HCT116 (cell line): Measurements from ENCODE around the gene CHST10. TPM values are rescaled to one million over a fixed set of nuclear protein-coding genes. Genes with fewer than 3 reads are reported as not detected.

ENCODE experiments used
- ATAC-seq: fragments of 200-7000 bp; cut with Tn5 transposase; 2 replicates; pipeline ENCODE4 v1.9.1; 2020; ENCODE audit warnings: mild to moderate bottlenecking, moderate library complexity
- BruUV-seq: library from RNA; stranded (reverse); fragments of 400-500 nt; replicated peaks from 2 replicates; lab custom pipeline; 2021; lab: Mats Ljungman, UMichigan
- CTCF ChIA-PET: fragments of 300-600 bp; sonication (Branson Sonifier 250); formaldehyde crosslinking; loops from one replicate; lab custom pipeline; 2021; ENCODE audit warnings: antibody characterized with exemption; lab: Charles Lee
- POLR2A ChIA-PET: fragments of 300-600, 350-600 bp; sonication (Branson Sonifier 250); formaldehyde crosslinking; loops from one replicate; lab custom pipeline; 2021; ENCODE audit warnings: antibody characterized with exemption; lab: Charles Lee
- RAD21 ChIA-PET, 2 experiments: fragments of 300-600 bp; sonication (Branson Sonifier 250); formaldehyde crosslinking; loops; one replicate each; lab custom pipeline; 2023; ENCODE audit warnings: low total read pairs in 2 of 2; ENCODE audit not compliant: uncharacterized antibody in 2 of 2, unreplicated experiment in 2 of 2, low non-redundant PET in 1 of 2; lab: Charles Lee
- DNase-seq: peaks from one replicate; pipeline ENCODE4 v3.0.0-alpha.2; 2010; ENCODE audit warnings: low read depth, low spot score
- H2AFZ ChIP-seq: fragments of 200-600 bp; shearing (Covaris generic), sonication (generic); 2 replicates; pipeline ENCODE4 v1.6.1; 2017; ENCODE audit warnings: low read depth, mixed run types, mixed read lengths, antibody characterized with exemption, low read length; ENCODE audit not compliant: poor library complexity, severe bottlenecking
- H3K27ac ChIP-seq: 2 replicates; pipeline ENCODE4 v1.5.1; 2012; ENCODE audit warnings: low read depth, low read length
- H3K27me3 ChIP-seq: fragments of 200-600 bp; sonication (generic); 2 replicates; pipeline ENCODE4 v1.6.1; 2016; ENCODE audit warnings: mixed run types, low read length, mixed read lengths; ENCODE audit not compliant: insufficient read depth
- H3K36me3 ChIP-seq, 2 experiments: fragments of 200-500 bp in 1 of 2; fragments of 200-600 bp in 1 of 2; sonication (Bioruptor generic) in 1 of 2; sonication (generic) in 1 of 2; 2 replicates each; pipeline versions ENCODE4 v1.5.1 to v1.6.1; 2014 to 2016; ENCODE audit warnings: low read length in 2 of 2, inconsistent platforms in 1 of 2, mixed read lengths in 1 of 2, mixed run types in 1 of 2; ENCODE audit not compliant: insufficient read depth in 2 of 2, control insufficient read depth in 1 of 2
- H3K4me1 ChIP-seq, 2 experiments: fragments of 200-600 bp in 1 of 2; sonication (generic) in 1 of 2; 2 replicates each; pipeline versions ENCODE4 v1.5.1 to v1.6.1; 2012 to 2017; ENCODE audit warnings: low read length in 2 of 2, inconsistent platforms in 1 of 2, mild to moderate bottlenecking in 1 of 2, mixed read lengths in 1 of 2, mixed run types in 1 of 2, moderate library complexity in 1 of 2; ENCODE audit not compliant: insufficient read depth in 2 of 2, control insufficient read depth in 1 of 2
- H3K4me2 ChIP-seq: fragments of 200-600 bp; sonication (generic); 2 replicates; pipeline ENCODE4 v1.6.1; 2017; ENCODE audit warnings: mixed run types, low read length, mixed read lengths
- H3K4me3 ChIP-seq, 2 experiments: fragments of 200-600 bp in 1 of 2; sonication (generic) in 1 of 2; replicated peaks in 1 of 2; 2 replicates each; pipeline ENCODE4 v1.5.1; 2011 to 2016; ENCODE audit warnings: low read length in 2 of 2, control low read depth in 1 of 2, low read depth in 1 of 2, mild to moderate bottlenecking in 1 of 2, mixed read lengths in 1 of 2, mixed run types in 1 of 2
- H3K79me2 ChIP-seq: fragments of 200-600 bp; sonication (generic); 2 replicates; pipeline ENCODE4 v1.6.1; 2017; ENCODE audit warnings: mild to moderate bottlenecking, mixed run types, low read length, moderate library complexity, mixed read lengths; ENCODE audit not compliant: insufficient read depth
- H3K9ac ChIP-seq: fragments of 200-600 bp; sonication (generic); 2 replicates; pipeline ENCODE4 v1.6.1; 2016; ENCODE audit warnings: low read length, mixed read lengths
- H3K9me2 ChIP-seq: fragments of 200-600 bp; sonication (generic), shearing (Covaris generic); 2 replicates; pipeline ENCODE4 v1.6.1; 2017; ENCODE audit warnings: mixed run types, mild to moderate bottlenecking, moderate library complexity; ENCODE audit not compliant: insufficient read depth
- H3K9me3 ChIP-seq, 2 experiments: fragments of 200-500 bp in 1 of 2; fragments of 200-600 bp in 1 of 2; sonication (Bioruptor generic) in 1 of 2; sonication (generic) in 1 of 2; 2 replicates each; pipeline ENCODE4 v1.6.1; 2014 to 2017; ENCODE audit warnings: low read length in 2 of 2, mixed read lengths in 2 of 2, inconsistent platforms in 1 of 2, low read depth in 1 of 2, mild to moderate bottlenecking in 1 of 2, mixed run types in 1 of 2, moderate library complexity in 1 of 2; ENCODE audit not compliant: control insufficient read depth in 1 of 2, insufficient read depth in 1 of 2
- H4K20me1 ChIP-seq: fragments of 200-600 bp; sonication (generic), shearing (Covaris generic); 2 replicates; pipeline ENCODE4 v1.6.1; 2017; ENCODE audit warnings: mixed run types, mild to moderate bottlenecking, moderate library complexity; ENCODE audit not compliant: insufficient read depth
- CBX3 ChIP-seq: IDR thresholded peaks from 2 replicates; pipeline ENCODE4 v1.6.1; 2012; ENCODE audit warnings: low read depth
- CEBPB ChIP-seq: IDR thresholded peaks from 2 replicates; pipeline ENCODE4 v1.6.1; 2012; ENCODE audit warnings: low read depth
- EZH2 ChIP-seq: fragments of 200-600 bp; sonication (generic); IDR thresholded peaks from 2 replicates; pipeline ENCODE4 v1.6.1; 2017; ENCODE audit warnings: antibody characterized with exemption, mixed run types
- POLR2A ChIP-seq: IDR thresholded peaks from 2 replicates; pipeline ENCODE4 v1.7.0; 2011; ENCODE audit warnings: borderline replicate concordance; ENCODE audit not compliant: insufficient read depth, insufficient read length; ENCODE audit errors: extremely low read depth
- RAD21 ChIP-seq: IDR thresholded peaks from 2 replicates; pipeline ENCODE4 v1.6.1; 2012; ENCODE audit warnings: low read depth, mild to moderate bottlenecking
- SIN3A ChIP-seq: IDR thresholded peaks from 2 replicates; pipeline ENCODE4 v1.6.1; 2012; ENCODE audit warnings: low read depth
- SP1 ChIP-seq: IDR thresholded peaks from 2 replicates; pipeline ENCODE4 v1.6.1; 2012; ENCODE audit warnings: low read depth
- SRF ChIP-seq: IDR thresholded peaks from 2 replicates; pipeline ENCODE4 v1.6.1; 2012; ENCODE audit warnings: low read depth
- YY1 ChIP-seq: IDR thresholded peaks from 2 replicates; pipeline ENCODE4 v1.6.1; 2011; ENCODE audit warnings: low read length, low read depth, moderate library complexity, mild to moderate bottlenecking; ENCODE audit not compliant: insufficient replicate concordance; ENCODE audit errors: extremely low read depth
- ZFX ChIP-seq: fragments of 450-650 bp; IDR thresholded peaks from 2 replicates; pipeline ENCODE4 v1.6.1; 2017
- intact Hi-C: fragments of 100-400 bp; cut with micrococcal nuclease; formaldehyde crosslinking; loops from 2 replicates; pipeline ENCODE4 v1.10.0; 2022
- total RNA-seq: library from RNA; stranded (reverse); gene quantifications from one replicate; pipeline ENCODE4 v1.2.1, GENCODE V29; 2021; ENCODE audit not compliant: unreplicated experiment
- TF ChIP-seq, protein P1 (sequence below): IDR thresholded peaks from 2 replicates; pipeline ENCODE4 v1.6.1; 2011; ENCODE audit warnings: mild to moderate bottlenecking, low read length, moderate library complexity; ENCODE audit not compliant: insufficient replicate concordance; ENCODE audit errors: extremely low read depth
- TF ChIP-seq, protein P2 (sequence below): IDR thresholded peaks from 2 replicates; pipeline ENCODE4 v1.6.1; 2012
- TF ChIP-seq, protein P3 (sequence below): IDR thresholded peaks from 2 replicates; pipeline ENCODE4 v1.6.1; 2012; ENCODE audit warnings: low read depth

CHST10 gene
- total RNA-seq, 1 experiment from 2014 or later, result 0.27 TPM

DNA sequence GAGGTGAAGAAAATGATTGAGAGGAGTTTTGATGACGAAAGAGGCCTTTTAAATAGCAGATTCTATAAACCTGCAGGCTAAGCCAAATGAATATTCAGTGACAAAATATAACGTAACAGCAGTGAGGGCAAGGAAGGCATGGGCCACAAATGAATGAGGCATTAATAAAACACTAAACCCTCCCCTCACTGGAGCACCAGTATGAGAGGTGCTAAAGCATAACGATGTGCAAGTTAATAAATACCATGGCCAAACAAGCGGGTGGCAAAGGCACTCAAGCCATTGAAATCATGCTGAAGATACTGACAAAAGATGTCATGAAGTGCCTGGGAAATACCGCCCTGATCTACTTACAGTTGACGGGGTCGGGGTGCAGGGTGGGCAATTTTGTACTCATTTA is 64.9 kb downstream of the CHST10 start:
- intact Hi-C loops, result no loop called here
- RAD21 ChIA-PET, result no interaction called here
- Histone ChIP-seq H3K79me2 (no peaks in the 10 kb centered on the region), H4K20me1 (no peaks in the 10 kb centered on the region), H3K27ac (no peak overlapping the region), H3K9ac (no peak overlapping the region), H3K9me2 (no peaks in the 10 kb centered on the region), H3K27me3 (no peaks in the 10 kb centered on the region), H3K4me2 (no peak overlapping the region), H3K9me3 (no peaks in the 10 kb centered on the region), H3K36me3 (no peaks in the 10 kb centered on the region), H3K4me3 (no peak overlapping the region), H3K4me1 (no peaks in the 10 kb centered on the region), H2AFZ (no peak overlapping the region)
- no peak for TF ChIP-seq RAD21
- TF ChIP-seq, protein P1, sequence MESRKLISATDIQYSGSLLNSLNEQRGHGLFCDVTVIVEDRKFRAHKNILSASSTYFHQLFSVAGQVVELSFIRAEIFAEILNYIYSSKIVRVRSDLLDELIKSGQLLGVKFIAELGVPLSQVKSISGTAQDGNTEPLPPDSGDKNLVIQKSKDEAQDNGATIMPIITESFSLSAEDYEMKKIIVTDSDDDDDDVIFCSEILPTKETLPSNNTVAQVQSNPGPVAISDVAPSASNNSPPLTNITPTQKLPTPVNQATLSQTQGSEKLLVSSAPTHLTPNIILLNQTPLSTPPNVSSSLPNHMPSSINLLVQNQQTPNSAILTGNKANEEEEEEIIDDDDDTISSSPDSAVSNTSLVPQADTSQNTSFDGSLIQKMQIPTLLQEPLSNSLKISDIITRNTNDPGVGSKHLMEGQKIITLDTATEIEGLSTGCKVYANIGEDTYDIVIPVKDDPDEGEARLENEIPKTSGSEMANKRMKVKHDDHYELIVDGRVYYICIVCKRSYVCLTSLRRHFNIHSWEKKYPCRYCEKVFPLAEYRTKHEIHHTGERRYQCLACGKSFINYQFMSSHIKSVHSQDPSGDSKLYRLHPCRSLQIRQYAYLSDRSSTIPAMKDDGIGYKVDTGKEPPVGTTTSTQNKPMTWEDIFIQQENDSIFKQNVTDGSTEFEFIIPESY, result no peak
- TF ChIP-seq POLR2A, result no peak
- TF ChIP-seq, protein P2, sequence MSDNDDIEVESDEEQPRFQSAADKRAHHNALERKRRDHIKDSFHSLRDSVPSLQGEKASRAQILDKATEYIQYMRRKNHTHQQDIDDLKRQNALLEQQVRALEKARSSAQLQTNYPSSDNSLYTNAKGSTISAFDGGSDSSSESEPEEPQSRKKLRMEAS, result no peak
- TF ChIP-seq EZH2, result no peak
- TF ChIP-seq CBX3, result no peak
- no peak for TF ChIP-seq ZFX
- no peak for ATAC-seq
- no TSS peak for BruUV-seq
- POLR2A ChIA-PET, result no interaction called here
- CTCF ChIA-PET, result interaction anchor here (1.4 to 1.5 kb wide), 2 partner anchors 29 to 90 kb away, joined by 3 to 5 read pairs; no protein-coding TSS in a partner anchor
- no peak for DNase-seq

DNA sequence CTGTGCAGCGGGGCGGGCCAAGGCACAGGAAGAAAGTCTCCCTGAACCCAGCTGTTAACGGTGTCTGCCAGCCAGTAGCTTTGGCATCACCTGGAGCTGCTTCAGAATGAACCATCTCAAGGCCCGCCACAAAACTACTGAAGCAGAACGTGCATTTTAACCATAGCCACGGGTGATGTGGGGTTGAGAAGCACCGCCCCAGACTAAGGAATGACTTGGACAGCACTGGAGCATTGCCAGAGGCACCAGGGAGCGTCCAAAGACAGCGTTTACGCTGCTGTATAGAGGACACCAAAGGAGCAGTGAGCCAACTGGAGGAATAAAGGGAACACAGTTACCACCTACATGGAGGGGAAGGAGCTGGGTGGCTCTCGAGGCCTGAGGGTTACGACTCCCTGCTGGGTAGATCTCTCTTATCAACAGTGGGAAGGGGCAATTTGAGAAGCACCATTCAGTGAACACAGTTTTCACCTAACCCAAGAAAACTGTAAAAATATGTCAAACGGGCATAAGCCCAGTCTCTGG is 66.7 kb downstream of the CHST10 start:
- ATAC-seq (no peak), DNase-seq (no peak)
- ChIA-PET RAD21 (no interaction called here), CTCF (no interaction called here), POLR2A (no interaction called here)
- Histone ChIP-seq H3K9me2 (no peaks in the 10 kb centered on the region), H3K27me3 (no peaks in the 10 kb centered on the region), H3K9ac (no peak overlapping the region), H3K36me3 (no peaks in the 10 kb centered on the region), H3K27ac (no peak overlapping the region), H4K20me1 (no peaks in the 10 kb centered on the region), H3K9me3 (no peaks in the 10 kb centered on the region), H3K4me1 (no peaks in the 10 kb centered on the region), H3K79me2 (no peaks in the 10 kb centered on the region), H2AFZ (no peak overlapping the region), H3K4me3 (no peak overlapping the region), H3K4me2 (no peak overlapping the region)
- BruUV-seq, result no TSS peak
- intact Hi-C loops, result no loop called here
- no peak for TF ChIP-seq SP1
- TF ChIP-seq YY1, result no peak
- no peak for TF ChIP-seq SRF
- no peak for TF ChIP-seq CEBPB
- TF ChIP-seq ZFX, result no peak
- no peak for TF ChIP-seq SIN3A
- TF ChIP-seq CBX3, result no peak
- TF ChIP-seq, protein P3, sequence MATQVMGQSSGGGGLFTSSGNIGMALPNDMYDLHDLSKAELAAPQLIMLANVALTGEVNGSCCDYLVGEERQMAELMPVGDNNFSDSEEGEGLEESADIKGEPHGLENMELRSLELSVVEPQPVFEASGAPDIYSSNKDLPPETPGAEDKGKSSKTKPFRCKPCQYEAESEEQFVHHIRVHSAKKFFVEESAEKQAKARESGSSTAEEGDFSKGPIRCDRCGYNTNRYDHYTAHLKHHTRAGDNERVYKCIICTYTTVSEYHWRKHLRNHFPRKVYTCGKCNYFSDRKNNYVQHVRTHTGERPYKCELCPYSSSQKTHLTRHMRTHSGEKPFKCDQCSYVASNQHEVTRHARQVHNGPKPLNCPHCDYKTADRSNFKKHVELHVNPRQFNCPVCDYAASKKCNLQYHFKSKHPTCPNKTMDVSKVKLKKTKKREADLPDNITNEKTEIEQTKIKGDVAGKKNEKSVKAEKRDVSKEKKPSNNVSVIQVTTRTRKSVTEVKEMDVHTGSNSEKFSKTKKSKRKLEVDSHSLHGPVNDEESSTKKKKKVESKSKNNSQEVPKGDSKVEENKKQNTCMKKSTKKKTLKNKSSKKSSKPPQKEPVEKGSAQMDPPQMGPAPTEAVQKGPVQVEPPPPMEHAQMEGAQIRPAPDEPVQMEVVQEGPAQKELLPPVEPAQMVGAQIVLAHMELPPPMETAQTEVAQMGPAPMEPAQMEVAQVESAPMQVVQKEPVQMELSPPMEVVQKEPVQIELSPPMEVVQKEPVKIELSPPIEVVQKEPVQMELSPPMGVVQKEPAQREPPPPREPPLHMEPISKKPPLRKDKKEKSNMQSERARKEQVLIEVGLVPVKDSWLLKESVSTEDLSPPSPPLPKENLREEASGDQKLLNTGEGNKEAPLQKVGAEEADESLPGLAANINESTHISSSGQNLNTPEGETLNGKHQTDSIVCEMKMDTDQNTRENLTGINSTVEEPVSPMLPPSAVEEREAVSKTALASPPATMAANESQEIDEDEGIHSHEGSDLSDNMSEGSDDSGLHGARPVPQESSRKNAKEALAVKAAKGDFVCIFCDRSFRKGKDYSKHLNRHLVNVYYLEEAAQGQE, result no peak
- no peak for TF ChIP-seq EZH2
- TF ChIP-seq, protein P1, result no peak
- no peak for TF ChIP-seq RAD21
